Tibial nerve (tissue), 4 donors: Measurements from ENCODE around the gene PCBP3. TPM values are rescaled to one million over a fixed set of nuclear protein-coding genes. Genes with fewer than 3 reads are reported as not detected.

Source experiments
- DNase-seq, 2 donors: peaks; one replicate each; pipeline ENCODE4 v3.0.0-alpha.2; 2019; ENCODE audit warnings: low spot score in 2 of 2
- H3K27ac ChIP-seq, 4 donors: fragments of 200-600 bp; sonication (generic) in 3 of 4; one replicate each; pipeline ENCODE4 v1.5.1; 2017 to 2019; ENCODE audit warnings: mild to moderate bottlenecking in 1 of 4
- H3K27me3 ChIP-seq, 2 donors: fragments of 200-600 bp; sonication (generic) in 1 of 2; one replicate each; pipeline versions ENCODE4 v1.5.1 to v1.6.0; 2017 to 2019
- H3K36me3 ChIP-seq, 3 donors: fragments of 200-600 bp; sonication (generic); one replicate each; pipeline ENCODE4 v1.5.1; 2018 to 2019
- H3K4me1 ChIP-seq, 4 donors: fragments of 200-600 bp; sonication (generic) in 3 of 4; one replicate each; pipeline ENCODE4 v1.5.1; 2017 to 2019
- H3K4me3 ChIP-seq, 4 donors: fragments of 200-600 bp; sonication (generic) in 3 of 4; one replicate each; pipeline ENCODE4 v1.5.1; 2017 to 2019; ENCODE audit warnings: mild to moderate bottlenecking in 1 of 4, moderate library complexity in 1 of 4
- H3K9me3 ChIP-seq, 4 donors: fragments of 200-600 bp; sonication (generic) in 3 of 4; one replicate each; pipeline ENCODE4 v1.5.1; 2017 to 2019
- EP300 ChIP-seq, 2 donors: sonication (generic); formaldehyde crosslinking; IDR thresholded peaks; one replicate each; pipeline ENCODE4 v1.6.1; 2017; ENCODE audit warnings: antibody characterized with exemption in 2 of 2, mild to moderate bottlenecking in 1 of 2
- POLR2A ChIP-seq, 2 donors: fragments of 450-650 bp; IDR thresholded peaks; one replicate each; pipeline ENCODE4 v1.6.1; 2017; ENCODE audit warnings: antibody characterized with exemption in 2 of 2, mild to moderate bottlenecking in 2 of 2, moderate library complexity in 2 of 2
- WGBS, 2 donors: methylation state at CpG; one replicate each; pipeline ENCODE4 v1.1.5; 2018; 5-methylcytosine and 5-hydroxymethylcytosine counted together
- total RNA-seq, 4 donors: library from RNA; depleted of rRNA; stranded (reverse); fragments of >200 nt; gene quantifications; one replicate each; pipeline ENCODE4 v1.1.0, GENCODE V29; 2016
- TF ChIP-seq, protein P1 (sequence below), 5 experiments: fragments of 200-600 bp in 3 of 5; fragments of 450-650 bp in 2 of 5; sonication (generic) in 3 of 5; IDR thresholded peaks; one replicate each; pipeline ENCODE4 v1.5.1; 2016 to 2019; ENCODE audit warnings: antibody characterized with exemption in 5 of 5, mild to moderate bottlenecking in 3 of 5, moderate library complexity in 2 of 5

Gene PCBP3
- total RNA-seq, 4 donors from 2014 or later, result 4.2 to 13.4 (median 9.6) TPM

DNA sequence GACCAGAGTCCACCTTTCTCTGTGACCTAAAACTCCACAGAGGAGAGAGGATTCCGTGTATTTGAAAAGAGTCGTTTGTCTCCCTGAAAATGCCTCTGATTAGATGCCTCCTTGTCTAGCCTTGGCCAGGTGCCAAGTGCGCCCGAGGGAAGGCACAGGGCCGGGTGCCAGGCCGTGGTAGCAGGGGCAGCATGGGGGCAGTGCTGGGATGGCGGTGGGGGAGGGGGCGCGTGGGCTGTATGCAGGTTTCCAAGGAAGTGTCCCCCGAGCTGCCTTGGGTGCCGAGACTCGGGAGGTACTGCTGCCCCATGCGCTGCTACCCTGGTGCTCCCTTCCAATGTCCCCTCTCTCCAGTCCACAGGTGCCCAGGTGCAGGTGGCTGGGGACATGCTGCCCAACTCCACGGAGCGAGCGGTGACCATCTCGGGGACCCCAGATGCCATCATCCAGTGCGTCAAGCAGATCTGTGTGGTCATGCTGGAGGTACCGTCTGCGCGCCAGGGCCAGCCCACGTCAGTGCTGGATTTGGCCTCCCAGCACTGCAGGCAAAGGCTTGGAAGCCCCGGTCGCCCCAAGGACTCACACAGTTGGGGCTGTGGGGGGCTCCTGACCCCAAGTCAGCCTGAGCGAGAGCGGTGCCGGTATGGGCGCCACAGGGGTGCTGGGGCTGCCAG lies 267.2 kb downstream of the PCBP3 start:
- TF ChIP-seq, protein P1, sequence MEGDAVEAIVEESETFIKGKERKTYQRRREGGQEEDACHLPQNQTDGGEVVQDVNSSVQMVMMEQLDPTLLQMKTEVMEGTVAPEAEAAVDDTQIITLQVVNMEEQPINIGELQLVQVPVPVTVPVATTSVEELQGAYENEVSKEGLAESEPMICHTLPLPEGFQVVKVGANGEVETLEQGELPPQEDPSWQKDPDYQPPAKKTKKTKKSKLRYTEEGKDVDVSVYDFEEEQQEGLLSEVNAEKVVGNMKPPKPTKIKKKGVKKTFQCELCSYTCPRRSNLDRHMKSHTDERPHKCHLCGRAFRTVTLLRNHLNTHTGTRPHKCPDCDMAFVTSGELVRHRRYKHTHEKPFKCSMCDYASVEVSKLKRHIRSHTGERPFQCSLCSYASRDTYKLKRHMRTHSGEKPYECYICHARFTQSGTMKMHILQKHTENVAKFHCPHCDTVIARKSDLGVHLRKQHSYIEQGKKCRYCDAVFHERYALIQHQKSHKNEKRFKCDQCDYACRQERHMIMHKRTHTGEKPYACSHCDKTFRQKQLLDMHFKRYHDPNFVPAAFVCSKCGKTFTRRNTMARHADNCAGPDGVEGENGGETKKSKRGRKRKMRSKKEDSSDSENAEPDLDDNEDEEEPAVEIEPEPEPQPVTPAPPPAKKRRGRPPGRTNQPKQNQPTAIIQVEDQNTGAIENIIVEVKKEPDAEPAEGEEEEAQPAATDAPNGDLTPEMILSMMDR (IDR thresholded peaks at IDR 0.05), result no peak
- TF ChIP-seq POLR2A (IDR thresholded peaks at IDR 0.05) (no peak), EP300 (IDR thresholded peaks at IDR 0.05) (no peak)
- Histone ChIP-seq H3K27me3 (no peaks in the 10 kb centered on the region), H3K27ac (no peak overlapping the region), H3K4me1 (peaks cover 0 to 7% (median 3%) of the 10 kb centered on the region in 4 donors), H3K9me3 (no peaks in the 10 kb centered on the region), H3K4me3 (no peak overlapping the region), H3K36me3 (peaks cover 0 to 3% (median 0%) of the 10 kb centered on the region in 3 donors)
- no peak for DNase-seq
- WGBS, 2 donors, result 40 to 47% methylated on average over 11 to 20 of the region's 28 CpGs

DNA sequence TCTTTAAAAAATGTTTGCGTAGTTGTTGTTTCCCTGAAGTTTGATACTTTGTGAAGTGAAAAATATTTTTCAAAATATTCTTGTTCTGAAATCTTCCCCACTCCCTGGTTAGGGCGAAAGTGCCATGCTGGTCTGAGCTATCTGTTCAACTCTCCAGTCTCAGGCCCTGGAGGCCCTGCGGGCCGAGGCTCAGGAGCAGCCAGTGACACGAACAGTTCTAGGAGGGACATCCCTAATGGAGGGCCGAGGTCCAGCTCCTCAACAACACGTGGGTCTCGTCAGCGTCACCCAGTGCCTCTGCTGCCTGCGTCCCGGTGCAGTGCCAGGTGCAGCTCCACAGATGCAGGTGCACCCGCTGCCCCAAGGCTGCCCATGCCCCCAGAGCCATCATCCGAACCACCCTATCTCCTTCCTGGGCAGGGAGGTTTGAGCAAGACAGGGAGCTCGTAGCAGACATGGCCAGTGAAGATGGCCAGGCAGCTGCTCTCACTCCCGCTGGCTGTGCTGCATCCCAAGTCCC lies 268.3 kb downstream of the PCBP3 start:
- peaks cover 0 to 7% (median 3%) of the 10 kb centered on the region in 4 donors for H3K4me1 ChIP-seq
- H3K27me3 ChIP-seq, result no peaks in the 10 kb centered on the region
- no peak overlapping the region for H3K4me3 ChIP-seq
- WGBS, 2 donors, result 89 to 94% methylated on average over 12 to 15 of the region's 15 CpGs
- no peak for DNase-seq
- no peak for TF ChIP-seq EP300 (IDR thresholded peaks at IDR 0.05)
- TF ChIP-seq, protein P1 (IDR thresholded peaks at IDR 0.05), result no peak
- no peak for TF ChIP-seq POLR2A (IDR thresholded peaks at IDR 0.05)
- H3K9me3 ChIP-seq, result no peaks in the 10 kb centered on the region
- H3K27ac ChIP-seq, result no peak overlapping the region
- H3K36me3 ChIP-seq, result peaks cover 0 to 3% (median 0%) of the 10 kb centered on the region in 3 donors

DNA sequence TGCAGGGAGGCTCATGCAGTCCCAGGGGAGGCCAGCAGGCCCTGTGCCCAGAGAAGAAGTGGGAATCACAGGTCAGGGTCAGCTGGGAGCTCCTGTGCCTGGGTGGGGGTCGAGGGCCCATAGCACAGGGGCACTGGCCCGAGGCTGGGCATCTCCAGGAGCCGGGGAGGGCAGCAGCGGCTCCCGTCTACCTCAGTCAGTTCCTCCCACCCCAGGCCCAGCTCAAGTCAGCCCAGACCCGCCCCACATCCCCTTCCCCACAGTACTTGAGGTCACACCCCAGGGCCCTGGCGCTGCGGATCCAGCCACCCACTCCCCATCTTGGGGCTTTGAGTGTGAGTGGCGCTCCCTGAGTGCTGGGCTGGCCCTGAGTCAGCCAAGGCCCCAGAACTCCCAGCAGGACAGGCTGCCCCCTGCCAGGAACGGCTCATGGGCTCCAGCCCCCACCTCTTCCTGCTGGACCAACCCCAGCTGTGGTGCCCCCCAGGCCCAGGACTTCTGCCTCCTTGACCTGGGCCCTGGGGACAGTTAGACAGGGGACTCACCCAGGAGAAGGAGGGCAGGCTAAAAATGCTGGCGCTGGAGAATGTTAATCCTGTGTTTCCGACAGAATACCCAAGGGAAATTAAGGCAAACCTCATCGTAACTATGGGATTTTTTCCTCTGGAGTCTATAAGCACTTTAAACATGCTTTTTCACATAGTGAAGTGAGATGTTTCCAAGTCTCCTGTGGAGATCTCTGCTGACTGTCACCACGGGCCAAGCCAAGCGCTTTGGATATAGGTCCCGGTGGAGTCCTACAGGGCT lies 269.3 kb downstream of the PCBP3 start:
- Histone ChIP-seq H3K27ac (no peak overlapping the region), H3K36me3 (peaks cover 0 to 3% (median 0%) of the 10 kb centered on the region in 3 donors), H3K4me1 (peaks cover 0 to 14% (median 4%) of the 10 kb centered on the region in 4 donors), H3K4me3 (no peak overlapping the region), H3K9me3 (no peaks in the 10 kb centered on the region), H3K27me3 (no peaks in the 10 kb centered on the region)
- no peak for DNase-seq
- no peak for TF ChIP-seq EP300 (IDR thresholded peaks at IDR 0.05)
- TF ChIP-seq, protein P1 (IDR thresholded peaks at IDR 0.05), result no peak
- no peak for TF ChIP-seq POLR2A (IDR thresholded peaks at IDR 0.05)
- 70 to 76% methylated on average over 16 of the region's 16 CpGs for WGBS, 2 donors

DNA sequence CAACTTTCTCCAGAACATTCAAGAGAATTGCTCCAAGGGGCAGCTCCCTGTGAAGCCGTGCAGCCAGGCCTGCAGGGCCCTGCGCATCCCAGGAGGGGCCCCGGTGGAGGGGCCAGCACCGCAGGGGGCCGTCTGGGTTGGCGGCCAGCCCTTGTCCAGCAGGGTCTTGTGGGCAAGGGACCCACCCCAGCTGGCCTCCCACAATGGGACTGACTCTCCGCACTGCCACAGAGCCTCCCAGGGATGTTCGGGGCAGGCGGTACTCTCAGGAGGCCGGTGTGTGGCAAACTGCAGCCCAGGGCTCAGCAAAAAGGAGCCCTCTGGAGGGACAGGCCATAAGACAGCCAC lies 269.9 kb downstream of the PCBP3 start:
- 57 to 69% methylated on average over 3 to 10 of the region's 10 CpGs for WGBS, 2 donors

More for the DNA sequence above, 269.9 kb downstream of the PCBP3 start:
- TF ChIP-seq, protein P1 (IDR thresholded peaks at IDR 0.05), result no peak
- TF ChIP-seq EP300 (IDR thresholded peaks at IDR 0.05) (no peak), POLR2A (IDR thresholded peaks at IDR 0.05) (no peak)
- peaks cover 0 to 3% (median 0%) of the 10 kb centered on the region in 3 donors for H3K36me3 ChIP-seq
- peaks cover 0 to 17% (median 5%) of the 10 kb centered on the region in 4 donors for H3K4me1 ChIP-seq
- no peaks in the 10 kb centered on the region for H3K9me3 ChIP-seq
- no peak overlapping the region for H3K4me3 ChIP-seq
- DNase-seq, result no peak
- no peaks in the 10 kb centered on the region for H3K27me3 ChIP-seq
- H3K27ac ChIP-seq, result no peak overlapping the region
